Measurements from ENCODE around the gene CDKAL1. TPM values are rescaled to one million over a fixed set of nuclear protein-coding genes. Genes with fewer than 3 reads are reported as not detected.

The CDKAL1 gene
- total and polyA plus RNA-seq, 9 of the 15 experiments (the other 6 are each of a cell fraction or from before 2014, with no cell fraction given), result 11.2 to 36.3 (median 20.1) TPM

- in situ Hi-C loops (cut with MboI), result no loop called here
- H3K27ac ChIP-seq (ENCODE audit: extremely low read depth, low read depth, low read length), result no peak overlapping the region
- no peaks in the 10 kb centered on the region for H4K20me1 ChIP-seq (replicated peaks; ENCODE audit: control insufficient read depth, insufficient read depth, low read length)
- H3K9me1 ChIP-seq (ENCODE audit: control insufficient read depth, insufficient read depth, low read length), result no peaks in the 10 kb centered on the region
- no peak overlapping the region for H3K9ac ChIP-seq (ENCODE audit: insufficient read depth in 1 of 2, low read depth in 2 of 2, low read length in 2 of 2)
- no peak overlapping the region for H2AFZ ChIP-seq (ENCODE audit: low read depth, low read length)
- no peaks in the 10 kb centered on the region for H3K4me1 ChIP-seq (replicated peaks in 1 of 2; ENCODE audit: control insufficient read depth in 2 of 2, insufficient read depth in 2 of 2, low read length in 2 of 2)
- FAIRE-seq (no peak), ATAC-seq (no peak), DNase-seq (ENCODE audit: extremely low read depth in 1 of 4, low spot score in 3 of 4) (no peak)
- no peaks in the 10 kb centered on the region for H3K9me3 ChIP-seq (replicated peaks; ENCODE audit: control insufficient read depth, insufficient read depth, low read depth, low read length)
- intact Hi-C loops (cut with micrococcal nuclease), result no loop called here
- TF ChIP-seq MIER1 (IDR thresholded peaks at IDR 0.05; ENCODE audit: low read depth) (no peak), CTCF (IDR thresholded peaks at IDR 0.05 in 2 of 3, conservative IDR thresholded peaks at IDR 0.05 in 1 of 3; ENCODE audit: insufficient read depth in 2 of 3, low read depth in 1 of 3, low read length in 3 of 3) (no peak), RBM39 (optimal IDR thresholded peaks at IDR 0.05; ENCODE audit: low read depth, low read length) (no peak), PRMT5 (CRISPR knock-in tag; IDR thresholded peaks at IDR 0.05) (no peak), ZC3H4 (CRISPR knock-in tag; IDR thresholded peaks at IDR 0.05; ENCODE audit: borderline replicate concordance) (no peak), MLX (CRISPR knock-in tag; conservative IDR thresholded peaks at IDR 0.05) (no peak), RNF2 (IDR thresholded peaks at IDR 0.05) (no peak), LEF1 (IDR thresholded peaks at IDR 0.05) (no peak), EZH2 (IDR thresholded peaks at IDR 0.05; ENCODE audit: borderline replicate concordance, low read depth, low read length) (no peak), HMBOX1 (IDR thresholded peaks at IDR 0.05) (no peak), SNRNP70 (optimal IDR thresholded peaks at IDR 0.05; ENCODE audit: low read depth, low read length) (no peak), MTF1 (CRISPR knock-in tag; IDR thresholded peaks at IDR 0.05; ENCODE audit: borderline replicate concordance) (no peak), ZNF165 (CRISPR knock-in tag; IDR thresholded peaks at IDR 0.05; ENCODE audit: borderline replicate concordance) (no peak), ILF3 (IDR thresholded peaks at IDR 0.05; ENCODE audit: borderline replicate concordance) (no peak), TCF7L2 (IDR thresholded peaks at IDR 0.05; ENCODE audit: low read depth, low read length) (no peak), NR1H2 (CRISPR knock-in tag; IDR thresholded peaks at IDR 0.05) (no peak)
- BruUV-seq (replicated peaks), result no TSS peak
- H3K36me3 ChIP-seq (ENCODE audit: control insufficient read depth, insufficient read depth, low read length), result no peaks in the 10 kb centered on the region
- H3K4me2 ChIP-seq (ENCODE audit: insufficient read depth, low read length), result no peak overlapping the region
- 0% methylated on average over 2 of the region's 2 CpGs for WGBS (ENCODE audit: insufficient coverage, low coverage, missing lambda C conversion rate)
- H3K79me2 ChIP-seq (ENCODE audit: control insufficient read depth, insufficient read depth, low read length), result no peaks in the 10 kb centered on the region
- POLR2A ChIA-PET, result interaction anchor here (0.9 kb wide), 1 partner anchor 20 kb away, joined by 4 read pairs; no protein-coding TSS in a partner anchor
- H3K4me3 ChIP-seq, result no peak overlapping the region
- no peaks in the 10 kb centered on the region for H3K27me3 ChIP-seq (ENCODE audit: control insufficient read depth in 2 of 2, insufficient read depth in 2 of 2, low read length in 2 of 2)
- CTCF ChIA-PET (ENCODE audit: low intra/inter-chr PET ratio), result no interaction called here
Measured at GRCh38 chr6:21238208-21238607, 704.0 kb downstream of the CDKAL1 start.

All from K562 (cell line).